HepG2 (cell line): ENCODE measurements around the gene SMAD2. TPM values are rescaled to one million over a fixed set of nuclear protein-coding genes. Genes with fewer than 3 reads are reported as not detected.

Experiments
- ATAC-seq: fragments of 200-7000 bp; cut with Tn5 transposase; 3 replicates; pipeline ENCODE4 v1.9.1; 2020; ENCODE audit warnings: mild to moderate bottlenecking, moderate library complexity
- BruUV-seq: library from RNA; stranded (reverse); fragments of 400-500 nt; replicated peaks from 2 replicates; lab custom pipeline; 2021; lab: Mats Ljungman, UMichigan
- CTCF ChIA-PET: fragments of 300-600 bp; formaldehyde crosslinking; extraction: SDS; loops from one replicate; lab custom pipeline; 2021; ENCODE audit warnings: low total read pairs, inconsistent platforms, low intra/inter-chr PET ratio; lab: Yijun Ruan, JAX
- POLR2A ChIA-PET: fragments of 350-600 bp; sonication (Branson Sonifier 250); formaldehyde crosslinking; loops from one replicate; lab custom pipeline; 2020; ENCODE audit warnings: antibody characterized with exemption, inconsistent platforms; lab: Yijun Ruan, JAX
- DNase-seq: peaks from one replicate; pipeline ENCODE4 v3.0.0-alpha.2; 2015; ENCODE audit warnings: low spot score
- FAIRE-seq: peaks from 3 replicates; lab custom pipeline; 2011; peaks lifted over from hg19 to GRCh38; lab: Jason Lieb, UNC
- H2AFZ ChIP-seq: one replicate; pipeline ENCODE4 v1.6.1; 2011; ENCODE audit warnings: low read length, inconsistent platforms
- H3K27ac ChIP-seq: fragments of 300-600 bp; 3 replicates; pipeline ENCODE4 v1.8.0; 2011; ENCODE audit warnings: mixed run types, mild to moderate bottlenecking, mixed read lengths, low read length, inconsistent platforms; ENCODE audit not compliant: insufficient read depth; ENCODE audit errors: extremely low read length
- H3K27me3 ChIP-seq, 2 experiments: fragments of 200-600 bp in 1 of 2; 2 replicates in 1 of 2; 3 replicates in 1 of 2; pipeline versions ENCODE4 v1.6.0 to v1.8.0; 2011; ENCODE audit warnings: low read length in 2 of 2, mild to moderate bottlenecking in 2 of 2, moderate library complexity in 2 of 2, inconsistent platforms in 1 of 2; ENCODE audit not compliant: insufficient read depth in 2 of 2, control insufficient read depth in 1 of 2
- H3K36me3 ChIP-seq, 2 experiments: fragments of 200-600 bp in 1 of 2; replicated peaks in 1 of 2; 2 replicates in 1 of 2; 3 replicates in 1 of 2; pipeline versions ENCODE4 v1.5.1 to v1.8.0; 2011; ENCODE audit warnings: low read length in 2 of 2, inconsistent platforms in 1 of 2; ENCODE audit not compliant: insufficient read depth in 2 of 2, control insufficient read depth in 1 of 2
- H3K4me1 ChIP-seq: 2 replicates; pipeline ENCODE4 v1.5.1; 2012; ENCODE audit warnings: low read length, inconsistent platforms; ENCODE audit not compliant: insufficient read depth
- H3K4me2 ChIP-seq: 2 replicates; pipeline ENCODE4 v1.6.0; 2011; ENCODE audit warnings: low read depth, low read length, inconsistent platforms
- H3K4me3 ChIP-seq, 3 experiments: fragments of 200-600 bp in 1 of 3; sonication (generic), shearing (Covaris generic) in 1 of 3; replicated peaks in 1 of 3; 2 replicates each; pipeline ENCODE4 v1.5.1; 2011 to 2016; ENCODE audit warnings: low read length in 3 of 3, inconsistent platforms in 2 of 3, low read depth in 2 of 3, mild to moderate bottlenecking in 2 of 3, control low read depth in 1 of 3, mixed read lengths in 1 of 3; ENCODE audit not compliant: insufficient read depth in 1 of 3
- H3K79me2 ChIP-seq: one replicate; pipeline ENCODE4 v1.6.1; 2011; ENCODE audit warnings: low read length, inconsistent platforms; ENCODE audit not compliant: insufficient read depth
- H3K9ac ChIP-seq: 2 replicates; pipeline ENCODE4 v1.6.0; 2011; ENCODE audit warnings: mild to moderate bottlenecking, low read depth, low read length, inconsistent platforms; ENCODE audit not compliant: insufficient read depth
- H3K9me3 ChIP-seq: 2 replicates; pipeline ENCODE4 v1.5.1; 2012; ENCODE audit warnings: mild to moderate bottlenecking, low read length
- H4K20me1 ChIP-seq: 2 replicates; pipeline ENCODE4 v1.6.0; 2011; ENCODE audit warnings: inconsistent platforms, mild to moderate bottlenecking, low read length, moderate library complexity; ENCODE audit not compliant: insufficient read depth
- CHD2 ChIP-seq: IDR thresholded peaks from 2 replicates; pipeline ENCODE4 v1.6.1; 2011; ENCODE audit warnings: low read depth, low read length, improper control_type of control experiment
- NFE2 ChIP-seq: sonication (generic); formaldehyde crosslinking; IDR thresholded peaks from 2 replicates; pipeline ENCODE4 v1.4.0; 2020; ENCODE audit warnings: missing genetic modification reagents
- ZKSCAN5 ChIP-seq: sonication (generic); formaldehyde crosslinking; IDR thresholded peaks from 2 replicates; pipeline ENCODE4 v1.5.1; 2020; ENCODE audit warnings: mild to moderate bottlenecking, missing genetic modification reagents
- ZMAT3 ChIP-seq: sonication (generic); formaldehyde crosslinking; conservative IDR thresholded peaks from 2 replicates; pipeline ENCODE4 v1.7.0; 2021; ENCODE audit warnings: missing genetic modification reagents
- ZNF205 ChIP-seq: IDR thresholded peaks from 2 replicates; pipeline ENCODE4 v1.6.1; 2018; ENCODE audit warnings: missing biosample characterization, missing genetic modification reagents
- ZNF496 ChIP-seq: sonication (generic); formaldehyde crosslinking; IDR thresholded peaks from 2 replicates; pipeline ENCODE4 v1.8.1; 2023; ENCODE audit warnings: mild to moderate bottlenecking, moderate library complexity, missing genetic modification reagents; ENCODE audit not compliant: insufficient replicate concordance
- ZNF75D ChIP-seq: sonication (generic); formaldehyde crosslinking; IDR thresholded peaks from 2 replicates; pipeline ENCODE4 v1.8.1; 2023; ENCODE audit warnings: missing genetic modification reagents, mild to moderate bottlenecking, borderline replicate concordance
- ZSCAN31 ChIP-seq: sonication (generic); formaldehyde crosslinking; IDR thresholded peaks from 2 replicates; pipeline ENCODE4 v1.5.0; 2020; ENCODE audit warnings: low read depth, mild to moderate bottlenecking, missing genetic modification reagents
- WGBS: methylation state at CpG from one replicate; pipeline ENCODE4 v1.1.6; 2017; ENCODE audit warnings: low lambda C conversion rate; 5-methylcytosine and 5-hydroxymethylcytosine counted together
- in situ Hi-C: cut with HindIII; loops from 2 replicates; pipeline ENCODE4 v1.10.0; 2017; ENCODE audit warnings: low pct_unique_long_range_greater_than_20kb; ENCODE audit not compliant: extremely low pct_ligation_motif_present
- intact Hi-C: fragments of 100-400 bp; cut with micrococcal nuclease; formaldehyde crosslinking; loops from one replicate; pipeline ENCODE4 v1.10.0; 2022; ENCODE audit not compliant: unreplicated experiment
- polyA plus RNA-seq, 8 experiments: library from polyadenylated mRNA; depleted of rRNA in 3 of 8; stranded (reverse) in 7 of 8; unstranded in 1 of 8; fragments of >200 nt; fragmentation: Illumina TruSeq in 4 of 8; extraction: Trizol in 4 of 8; gene quantifications; 2 replicates each; pipeline versions ENCODE4 v1.2.1 to v1.2.3, GENCODE V29; 2011 to 2016; ENCODE audit warnings: low read depth in 4 of 8, missing spikeins in 1 of 8, mixed read lengths in 1 of 8; ENCODE audit not compliant: insufficient read depth in 1 of 8
- total RNA-seq, 5 experiments: library from RNA; depleted of rRNA; stranded (reverse); fragments of >200 nt; fragmentation: Illumina TruSeq; extraction: Trizol; gene quantifications; 2 replicates each; pipeline ENCODE4 v1.2.3, GENCODE V29; 2016; ENCODE audit warnings: low read depth in 1 of 5
- TF ChIP-seq, protein P1 (sequence below): sonication (generic); formaldehyde crosslinking; IDR thresholded peaks from 2 replicates; pipeline ENCODE4 v1.5.0; 2020; ENCODE audit warnings: mild to moderate bottlenecking, missing genetic modification reagents, borderline replicate concordance
- TF ChIP-seq, protein P2 (sequence below): sonication (generic); formaldehyde crosslinking; IDR thresholded peaks from 2 replicates; pipeline ENCODE4 v1.5.0; 2020; ENCODE audit warnings: missing genetic modification reagents
- TF ChIP-seq, protein P3 (sequence below): sonication (generic); formaldehyde crosslinking; IDR thresholded peaks from 2 replicates; pipeline ENCODE4 v1.4.0; 2020; ENCODE audit warnings: mild to moderate bottlenecking, missing genetic modification reagents
- TF ChIP-seq, protein P4 (sequence below): sonication (generic); formaldehyde crosslinking; IDR thresholded peaks from 2 replicates; pipeline ENCODE4 v1.4.0; 2020; ENCODE audit warnings: missing genetic modification reagents, low read depth, mild to moderate bottlenecking, borderline replicate concordance

Gene SMAD2
- total and polyA plus RNA-seq, 2 of the 13 experiments (the other 11 are each of a cell fraction or from before 2014, with no cell fraction given), result 40.2 to 96.2 TPM

DNA sequence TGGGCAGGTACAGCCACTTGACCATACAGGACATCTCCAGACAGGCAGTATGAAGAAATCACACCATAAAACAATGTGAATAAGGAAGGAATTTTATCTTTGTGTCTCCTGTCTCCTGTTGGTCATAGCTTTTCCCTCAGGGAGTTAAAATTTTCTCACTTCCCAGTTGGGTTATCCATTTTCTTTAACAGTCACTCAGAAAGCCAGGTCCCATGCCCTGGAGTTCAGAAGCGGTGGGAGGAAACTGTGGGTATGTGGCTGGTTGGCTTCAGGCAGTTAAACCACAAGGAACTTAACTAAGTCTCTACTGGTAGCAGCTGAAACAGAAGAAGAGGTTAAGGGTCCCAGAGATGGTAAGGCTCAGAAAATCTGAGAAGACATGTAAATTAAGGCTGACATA, 6.5 kb upstream of the SMAD2 start:
- ChIA-PET CTCF (no interaction called here), POLR2A (no interaction called here)
- DNase-seq, result no peak
- H3K4me1 ChIP-seq, result peaks cover 12% of the 10 kb centered on the region
- H3K4me2 ChIP-seq, result no peak overlapping the region
- WGBS, result 34% methylated on average over 1 of the region's 1 CpG
- H3K27me3 ChIP-seq, result peaks cover 2 to 9% of the 10 kb centered on the region in 2 experiments; a peak in 3 of 5 replicates
- no peak for FAIRE-seq
- no peak overlapping the region for H2AFZ ChIP-seq
- H4K20me1 ChIP-seq, result no peaks in the 10 kb centered on the region
- H3K79me2 ChIP-seq, result no peaks in the 10 kb centered on the region
- no peaks in the 10 kb centered on the region for H3K36me3 ChIP-seq
- H3K27ac ChIP-seq, result no peak overlapping the region
- ATAC-seq, result no peak
- no peak overlapping the region for H3K9ac ChIP-seq
- no peaks in the 10 kb centered on the region for H3K9me3 ChIP-seq
- in situ Hi-C loops, result no loop called here
- intact Hi-C loops, result no loop called here
- H3K4me3 ChIP-seq, result no peak overlapping the region
- BruUV-seq, result no TSS peak
- TF ChIP-seq NFE2 (CRISPR knock-in tag) (no peak), ZSCAN31 (no peak), ZNF75D (CRISPR knock-in tag) (no peak), ZMAT3 (no peak), ZKSCAN5 (CRISPR knock-in tag) (no peak), CHD2 (no peak), ZNF205 (CRISPR knock-in tag) (no peak), ZNF496 (CRISPR knock-in tag) (no peak)
- TF ChIP-seq, protein P1, sequence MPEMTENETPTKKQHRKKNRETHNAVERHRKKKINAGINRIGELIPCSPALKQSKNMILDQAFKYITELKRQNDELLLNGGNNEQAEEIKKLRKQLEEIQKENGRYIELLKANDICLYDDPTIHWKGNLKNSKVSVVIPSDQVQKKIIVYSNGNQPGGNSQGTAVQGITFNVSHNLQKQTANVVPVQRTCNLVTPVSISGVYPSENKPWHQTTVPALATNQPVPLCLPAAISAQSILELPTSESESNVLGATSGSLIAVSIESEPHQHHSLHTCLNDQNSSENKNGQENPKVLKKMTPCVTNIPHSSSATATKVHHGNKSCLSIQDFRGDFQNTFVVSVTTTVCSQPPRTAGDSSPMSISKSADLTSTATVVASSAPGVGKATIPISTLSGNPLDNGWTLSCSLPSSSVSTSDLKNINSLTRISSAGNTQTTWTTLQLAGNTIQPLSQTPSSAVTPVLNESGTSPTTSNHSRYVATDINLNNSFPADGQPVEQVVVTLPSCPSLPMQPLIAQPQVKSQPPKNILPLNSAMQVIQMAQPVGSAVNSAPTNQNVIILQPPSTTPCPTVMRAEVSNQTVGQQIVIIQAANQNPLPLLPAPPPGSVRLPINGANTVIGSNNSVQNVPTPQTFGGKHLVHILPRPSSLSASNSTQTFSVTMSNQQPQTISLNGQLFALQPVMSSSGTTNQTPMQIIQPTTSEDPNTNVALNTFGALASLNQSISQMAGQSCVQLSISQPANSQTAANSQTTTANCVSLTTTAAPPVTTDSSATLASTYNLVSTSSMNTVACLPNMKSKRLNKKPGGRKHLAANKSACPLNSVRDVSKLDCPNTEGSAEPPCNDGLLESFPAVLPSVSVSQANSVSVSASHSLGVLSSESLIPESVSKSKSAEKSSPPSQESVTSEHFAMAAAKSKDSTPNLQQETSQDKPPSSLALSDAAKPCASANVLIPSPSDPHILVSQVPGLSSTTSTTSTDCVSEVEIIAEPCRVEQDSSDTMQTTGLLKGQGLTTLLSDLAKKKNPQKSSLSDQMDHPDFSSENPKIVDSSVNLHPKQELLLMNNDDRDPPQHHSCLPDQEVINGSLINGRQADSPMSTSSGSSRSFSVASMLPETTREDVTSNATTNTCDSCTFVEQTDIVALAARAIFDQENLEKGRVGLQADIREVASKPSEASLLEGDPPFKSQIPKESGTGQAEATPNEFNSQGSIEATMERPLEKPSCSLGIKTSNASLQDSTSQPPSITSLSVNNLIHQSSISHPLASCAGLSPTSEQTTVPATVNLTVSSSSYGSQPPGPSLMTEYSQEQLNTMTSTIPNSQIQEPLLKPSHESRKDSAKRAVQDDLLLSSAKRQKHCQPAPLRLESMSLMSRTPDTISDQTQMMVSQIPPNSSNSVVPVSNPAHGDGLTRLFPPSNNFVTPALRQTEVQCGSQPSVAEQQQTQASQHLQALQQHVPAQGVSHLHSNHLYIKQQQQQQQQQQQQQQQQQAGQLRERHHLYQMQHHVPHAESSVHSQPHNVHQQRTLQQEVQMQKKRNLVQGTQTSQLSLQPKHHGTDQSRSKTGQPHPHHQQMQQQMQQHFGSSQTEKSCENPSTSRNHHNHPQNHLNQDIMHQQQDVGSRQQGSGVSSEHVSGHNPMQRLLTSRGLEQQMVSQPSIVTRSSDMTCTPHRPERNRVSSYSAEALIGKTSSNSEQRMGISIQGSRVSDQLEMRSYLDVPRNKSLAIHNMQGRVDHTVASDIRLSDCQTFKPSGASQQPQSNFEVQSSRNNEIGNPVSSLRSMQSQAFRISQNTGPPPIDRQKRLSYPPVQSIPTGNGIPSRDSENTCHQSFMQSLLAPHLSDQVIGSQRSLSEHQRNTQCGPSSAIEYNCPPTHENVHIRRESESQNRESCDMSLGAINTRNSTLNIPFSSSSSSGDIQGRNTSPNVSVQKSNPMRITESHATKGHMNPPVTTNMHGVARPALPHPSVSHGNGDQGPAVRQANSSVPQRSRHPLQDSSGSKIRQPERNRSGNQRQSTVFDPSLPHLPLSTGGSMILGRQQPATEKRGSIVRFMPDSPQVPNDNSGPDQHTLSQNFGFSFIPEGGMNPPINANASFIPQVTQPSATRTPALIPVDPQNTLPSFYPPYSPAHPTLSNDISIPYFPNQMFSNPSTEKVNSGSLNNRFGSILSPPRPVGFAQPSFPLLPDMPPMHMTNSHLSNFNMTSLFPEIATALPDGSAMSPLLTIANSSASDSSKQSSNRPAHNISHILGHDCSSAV, result no peak
- TF ChIP-seq, protein P2, sequence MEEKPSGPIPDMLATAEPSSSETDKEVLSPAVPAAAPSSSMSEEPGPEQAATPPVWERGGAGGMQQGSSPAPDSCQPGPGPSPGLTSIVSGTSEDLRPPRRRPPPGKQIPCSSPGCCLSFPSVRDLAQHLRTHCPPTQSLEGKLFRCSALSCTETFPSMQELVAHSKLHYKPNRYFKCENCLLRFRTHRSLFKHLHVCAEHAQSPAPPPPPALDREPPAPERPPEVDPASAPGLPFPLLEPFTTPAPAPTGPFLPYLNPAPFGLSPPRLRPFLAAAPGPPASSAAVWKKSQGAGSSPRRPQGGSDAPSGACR (CRISPR knock-in tag), result no peak
- TF ChIP-seq, protein P3, sequence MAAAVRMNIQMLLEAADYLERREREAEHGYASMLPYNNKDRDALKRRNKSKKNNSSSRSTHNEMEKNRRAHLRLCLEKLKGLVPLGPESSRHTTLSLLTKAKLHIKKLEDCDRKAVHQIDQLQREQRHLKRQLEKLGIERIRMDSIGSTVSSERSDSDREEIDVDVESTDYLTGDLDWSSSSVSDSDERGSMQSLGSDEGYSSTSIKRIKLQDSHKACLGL (CRISPR knock-in tag), result no peak
- TF ChIP-seq, protein P4, sequence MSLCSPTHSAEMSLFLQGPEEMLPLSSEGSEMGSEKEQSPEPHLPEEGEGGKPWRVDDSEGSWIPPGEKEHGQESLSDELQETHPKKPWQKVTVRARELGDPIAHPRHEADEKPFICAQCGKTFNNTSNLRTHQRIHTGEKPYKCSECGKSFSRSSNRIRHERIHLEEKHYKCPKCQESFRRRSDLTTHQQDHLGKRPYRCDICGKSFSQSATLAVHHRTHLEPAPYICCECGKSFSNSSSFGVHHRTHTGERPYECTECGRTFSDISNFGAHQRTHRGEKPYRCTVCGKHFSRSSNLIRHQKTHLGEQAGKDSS (CRISPR knock-in tag), result no peak
